SIG-M5 treated with dmso at 0.1 percent for 504 hours (cell line): ENCODE data around the gene ARNT2.

Source experiments
- DNase-seq: peaks from one replicate; lab custom pipeline; 2025; ENCODE audit not compliant: unreplicated experiment; lab: John Stamatoyannopoulos, UW

The ARNT2 gene

DNA sequence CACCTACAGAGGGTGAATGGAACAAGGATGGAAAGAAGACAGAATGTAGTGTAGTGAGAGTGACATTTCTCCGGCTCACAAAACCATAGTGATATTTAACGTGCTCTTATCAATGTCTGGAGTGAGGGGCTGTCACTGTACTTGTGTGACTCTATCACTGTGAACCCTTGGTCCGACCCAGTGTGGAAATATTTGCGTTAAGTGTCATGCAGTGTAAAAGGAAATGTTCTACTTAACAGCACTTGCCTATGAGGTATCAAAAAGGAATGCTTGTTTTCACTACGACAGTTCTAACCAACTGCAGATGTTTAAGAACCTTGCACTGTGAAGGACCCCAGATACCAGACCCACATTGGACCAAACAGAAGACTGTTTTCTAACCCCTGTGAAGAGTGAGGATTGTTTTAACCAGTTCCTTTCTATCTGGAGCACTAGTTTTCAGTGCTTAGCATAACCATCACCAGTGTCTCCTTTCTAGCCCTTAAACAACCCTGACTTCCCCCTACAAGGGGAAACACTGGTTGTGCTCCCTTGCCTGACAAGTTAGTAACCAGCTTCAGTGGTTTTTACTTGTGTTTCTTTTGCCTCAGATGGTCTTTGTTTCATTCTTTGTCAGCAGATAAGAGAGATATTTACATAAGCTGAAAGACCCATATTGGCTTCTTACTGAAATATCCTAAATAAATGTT, 146.2 kb downstream of the ARNT2 start:
- DNase-seq, result no peak

DNA sequence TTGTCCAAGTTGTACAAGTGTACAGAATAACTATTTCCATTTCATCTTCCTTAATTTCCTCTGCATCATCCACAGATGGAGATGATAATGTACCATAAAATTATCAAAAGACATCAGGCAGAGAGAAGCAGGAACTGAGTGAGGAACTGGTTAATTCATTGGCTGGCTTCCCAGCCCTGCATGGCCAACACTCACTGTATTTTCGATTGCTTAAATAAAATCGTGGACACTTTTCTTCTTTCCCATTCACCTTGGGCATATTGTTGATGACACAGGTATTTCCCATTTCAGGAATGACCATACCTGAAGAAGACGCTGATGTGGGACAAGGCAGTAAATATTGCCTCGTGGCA, 146.7 kb downstream of the ARNT2 start:
- no peak for DNase-seq

DNA sequence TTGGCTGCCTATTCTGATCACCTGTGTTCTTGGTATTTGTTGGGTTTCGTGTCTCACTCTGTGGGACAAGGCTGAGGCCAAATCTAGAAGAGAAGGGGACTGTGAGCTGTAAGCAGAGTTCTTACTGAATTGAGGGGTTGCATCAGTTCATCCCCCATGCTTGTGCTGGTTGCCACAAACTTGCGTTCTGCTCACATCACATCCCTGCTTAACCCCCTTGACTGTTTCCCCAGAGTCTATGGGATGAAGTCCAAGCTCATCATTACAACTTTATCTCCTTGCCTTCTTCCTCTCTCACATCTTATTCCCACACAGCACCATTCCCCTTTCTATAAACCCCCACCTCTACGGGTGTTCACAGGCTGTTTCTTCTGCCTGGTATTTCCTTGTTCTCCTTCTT, 147.2 kb downstream of the ARNT2 start:
- DNase-seq, result no peak

- DNase-seq, result no peak
Observed at GRCh38 chr15:80554560-80554959, 150.4 kb downstream of the ARNT2 start.

DNA sequence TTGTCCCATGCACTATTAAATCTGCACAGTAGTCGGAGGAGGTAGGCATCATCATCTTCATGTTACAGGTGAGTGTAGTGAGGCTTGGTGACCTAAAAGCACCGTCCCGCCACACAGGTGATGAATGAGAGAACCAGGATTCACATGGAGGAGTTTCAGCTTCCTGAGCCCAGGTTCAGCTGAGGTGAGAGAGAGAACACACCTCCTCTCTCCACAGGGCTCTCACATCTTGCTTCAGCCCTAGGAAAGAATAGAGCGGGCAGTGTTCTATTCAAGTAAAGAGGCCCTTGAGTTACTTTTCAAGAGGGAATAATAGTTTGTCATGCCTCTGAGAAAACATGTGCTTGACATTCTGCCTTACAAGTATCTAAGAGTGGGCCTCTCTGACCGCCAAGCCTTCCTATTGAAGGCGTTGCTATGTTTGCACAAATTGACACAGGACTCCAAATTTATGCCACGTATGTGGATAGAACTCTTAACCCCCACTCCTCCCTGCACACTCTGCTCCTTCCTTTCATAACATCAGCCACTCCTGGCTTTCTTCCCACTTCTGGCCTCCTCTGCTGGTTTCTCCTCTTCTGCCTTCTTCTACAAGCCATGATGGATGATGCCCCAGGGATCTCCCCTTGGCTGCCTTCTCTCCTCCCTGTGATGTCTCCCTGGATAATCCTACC, 152.6 kb downstream of the ARNT2 start:
- DNase-seq, result no peak

- DNase-seq, result no peak
Observed at GRCh38 chr15:80557441-80558234, 153.5 kb downstream of the ARNT2 start.

- no peak for DNase-seq
Observed at GRCh38 chr15:80558631-80559319, 154.6 kb downstream of the ARNT2 start.

DNA sequence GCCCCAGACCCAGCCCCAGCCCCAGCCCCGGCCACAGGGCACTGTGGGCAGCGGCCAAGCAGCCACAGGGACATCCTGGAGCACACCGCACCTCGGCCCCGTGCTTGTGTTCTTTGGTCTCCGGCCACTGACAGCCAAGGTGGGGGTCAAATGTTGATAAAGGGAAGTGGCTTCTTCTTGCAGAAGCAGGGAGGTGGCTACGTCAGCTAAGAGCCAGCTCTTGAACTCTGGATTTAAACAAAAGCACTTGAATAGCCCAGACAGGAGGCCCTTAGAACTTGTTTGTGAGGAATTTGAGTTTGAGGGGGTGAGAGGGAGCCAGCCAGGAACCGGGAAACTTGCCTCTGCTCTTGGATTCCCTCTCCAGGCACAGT, 155.1 kb downstream of the ARNT2 start:
- DNase-seq, result no peak

- no peak for DNase-seq
Observed at GRCh38 chr15:80559761-80560160, 155.6 kb downstream of the ARNT2 start.

DNA sequence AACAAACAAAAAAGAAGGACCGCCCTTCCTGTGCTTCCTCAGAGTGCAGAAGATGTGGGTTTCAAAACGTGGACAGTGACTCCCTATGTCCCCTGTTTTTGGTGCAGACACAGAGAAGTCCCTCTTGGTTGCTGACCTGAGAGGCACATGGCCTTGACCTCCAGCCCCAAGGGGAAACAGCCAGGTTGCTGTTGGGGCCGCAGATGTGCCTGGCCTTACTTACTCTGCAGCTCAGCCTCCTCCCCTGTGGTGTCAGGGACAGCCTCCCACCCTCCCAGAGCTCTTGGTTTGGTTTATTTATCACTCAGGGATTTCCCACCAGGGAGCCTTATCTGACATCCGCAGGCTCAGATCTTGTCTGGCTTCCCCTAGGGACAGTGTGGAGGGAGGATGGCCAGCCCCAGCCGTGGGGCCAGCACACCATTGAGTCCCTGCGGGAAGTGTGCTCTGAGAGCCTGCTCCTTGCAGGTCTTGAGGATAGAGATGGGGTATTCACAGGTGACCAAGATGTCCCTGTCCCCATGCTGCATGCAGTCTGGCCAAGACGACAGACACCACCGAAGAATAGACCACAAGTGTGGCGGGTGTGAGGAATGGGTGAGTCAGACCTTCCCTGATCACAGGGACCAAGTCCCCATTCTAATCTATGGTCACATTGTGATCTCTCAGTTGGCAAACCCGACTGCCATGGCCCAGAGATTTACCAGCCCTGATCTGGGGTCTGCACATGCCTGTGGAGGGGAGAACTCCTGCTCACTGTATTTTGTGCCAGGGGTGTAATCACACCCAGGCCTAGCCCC, 156.6 kb downstream of the ARNT2 start:
- DNase-seq, result no peak

DNA sequence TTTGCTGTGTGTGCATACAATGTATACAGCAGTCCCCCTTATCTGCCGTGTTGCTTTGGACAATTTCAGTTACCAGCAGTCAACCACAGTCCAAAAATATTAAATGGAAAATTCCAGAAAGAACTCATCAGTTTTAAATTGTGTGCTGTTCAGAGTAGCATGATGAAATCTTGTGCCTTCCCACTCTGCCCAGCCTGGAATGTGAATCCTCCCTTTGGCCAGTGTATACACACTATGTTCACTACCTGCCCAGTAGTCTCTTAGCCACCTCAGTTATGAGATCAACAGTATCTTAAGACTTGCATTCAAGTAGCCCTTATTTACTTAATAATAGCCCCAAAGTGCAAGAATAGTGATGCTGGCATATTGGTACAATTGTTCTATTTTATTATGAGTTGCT, 157.3 kb downstream of the ARNT2 start:
- DNase-seq, result no peak

- DNase-seq, result no peak
Observed at GRCh38 chr15:80562033-80562432, 157.9 kb downstream of the ARNT2 start.

DNA sequence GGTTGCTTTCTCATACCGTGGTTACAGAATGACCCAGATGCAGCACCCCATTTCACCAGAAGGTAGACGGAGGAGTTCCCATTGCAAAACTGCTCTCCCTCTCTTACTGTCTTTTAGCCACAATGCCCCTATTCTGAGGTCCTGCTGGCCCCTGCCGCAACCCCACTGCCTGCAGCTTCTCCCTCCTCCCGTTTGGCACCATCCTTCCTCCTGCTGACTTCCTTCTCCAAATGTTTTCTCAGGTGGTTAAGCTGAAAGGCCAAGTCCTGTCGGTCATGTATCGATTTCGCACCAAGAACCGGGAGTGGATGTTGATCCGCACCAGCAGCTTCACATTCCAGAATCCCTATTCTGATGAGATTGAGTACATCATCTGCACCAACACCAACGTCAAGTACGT, 158.7 kb downstream of the ARNT2 start:
- no peak for DNase-seq

- DNase-seq, result no peak
Observed at GRCh38 chr15:80563372-80563997, 159.3 kb downstream of the ARNT2 start.

GRCh38 chr15:80564056-80564455, 159.9 kb downstream of the ARNT2 start:
- DNase-seq, result no peak

DNA sequence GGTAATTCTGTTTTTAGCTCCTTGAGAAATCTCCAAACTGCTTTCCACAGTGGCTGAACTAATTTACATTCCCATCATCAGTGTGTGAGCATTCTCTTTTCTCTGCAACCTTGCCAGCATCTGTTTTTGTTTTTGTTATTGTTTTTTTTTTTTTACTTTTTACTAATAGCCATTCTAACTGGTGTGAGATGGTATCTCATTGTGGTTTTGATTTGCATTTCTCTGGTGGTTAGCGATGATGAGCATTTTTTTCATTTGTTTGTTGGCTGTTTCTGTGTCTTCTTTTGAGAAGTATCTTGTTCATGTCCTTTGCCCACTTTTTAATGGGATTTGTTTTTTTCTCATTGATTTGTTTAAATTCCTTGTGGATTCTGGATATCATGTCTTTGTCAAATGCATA, 161.2 kb downstream of the ARNT2 start:
- DNase-seq, result no peak

GRCh38 chr15:80565988-80566387, 161.8 kb downstream of the ARNT2 start:
- no peak for DNase-seq

DNA sequence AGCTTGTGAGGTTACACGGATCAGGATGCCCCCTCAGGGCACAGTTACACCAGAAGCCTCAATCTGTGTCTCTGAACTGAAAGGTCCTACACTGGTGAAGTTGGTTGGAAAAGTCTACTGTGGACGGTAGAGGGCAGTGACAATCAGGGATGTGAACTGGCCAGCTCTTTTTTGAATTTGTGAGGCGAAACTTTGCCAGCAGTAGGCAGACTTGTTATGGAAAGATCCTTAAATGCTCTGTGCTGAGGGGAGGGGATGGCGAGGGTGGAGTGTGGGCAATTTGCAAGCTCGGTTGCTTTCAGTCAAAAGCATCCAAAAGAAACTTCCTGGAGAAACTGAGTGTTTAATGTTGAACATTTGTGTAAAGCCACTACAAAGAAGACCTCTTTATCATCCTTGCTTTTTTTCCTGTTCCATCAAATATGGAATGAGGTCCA, 163.6 kb downstream of the ARNT2 start:
- DNase-seq, result peak; percentile 68

GRCh38 chr15:80568298-80568697, 164.1 kb downstream of the ARNT2 start:
- no peak for DNase-seq

GRCh38 chr15:80568876-80569605, 164.9 kb downstream of the ARNT2 start:
- no peak for DNase-seq
